ENCODE results near the gene JUP. TPM values are rescaled to one million over a fixed set of nuclear protein-coding genes. Genes with fewer than 3 reads are reported as not detected.
"Not testable (repeated sequence)": the region's sequence is repeated elsewhere in the genome, so short reads cannot be mapped to it uniquely, and the experiment has no call there.

JUP gene
- total RNA-seq (1 to 10 TPM in 1 of 2 donors, under 1 TPM in 1; 0.63 to 1.4 TPM), total RNA-seq (0.35 to 0.83 reads per million in 2 donors)

GRCh38 chr17:41786227-41787020, at the start of gene JUP:
Gene JUP (minus strand): TSS chr17:41786711. CDS start chr17:41771854, 14,857 bp downstream.
- Mint-ChIP-seq H3K27me3 (peaks cover 25% of the 10 kb centered on the region), H3K4me1 (peaks cover 16% of the 10 kb centered on the region), H3K36me3 (ENCODE audit: low read depth) (no peaks in the 10 kb centered on the region), H3K27ac (peak within 1 kb of the TSS; percentile 16), H3K4me3 (peak within 1 kb of the TSS; percentile 71)
- no peaks in the 10 kb centered on the region for H3K9me3 ChIP-seq (ENCODE audit: control insufficient read depth, low read length, poor library complexity, severe bottlenecking)
- ATAC-seq (peak; percentile 97), DNase-seq (peak; percentile 72 to 82 (median 80))

- peak within 1 kb of the TSS; percentile 89 for H3K4me3 Mint-ChIP-seq
- DNase-seq = peak; percentile 22 to 50 (median 41)
- H3K4me1 Mint-ChIP-seq = peaks cover 11% of the 10 kb centered on the region
- ATAC-seq = peak; percentile 87
- no peaks in the 10 kb centered on the region for H3K27me3 Mint-ChIP-seq
- no peaks in the 10 kb centered on the region for H3K36me3 Mint-ChIP-seq (ENCODE audit: low read depth)
- no peaks in the 10 kb centered on the region for H3K9me3 ChIP-seq (ENCODE audit: control insufficient read depth, low read length, poor library complexity, severe bottlenecking)
- H3K27ac Mint-ChIP-seq = peak within 1 kb of the TSS; percentile 47
Observed at GRCh38 chr17:41835800-41836549, 49.5 kb upstream of the JUP start, which contains the start of gene NT5C3B. Gene NT5C3B (minus strand): TSS chr17:41836232. CDS start chr17:41836193, 39 bp downstream.

- Mint-ChIP-seq H3K4me1 (peaks cover 11% of the 10 kb centered on the region), H3K27ac (peak overlapping the region; percentile 47), H3K4me3 (peak overlapping the region; percentile 89), H3K36me3 (ENCODE audit: low read depth) (no peaks in the 10 kb centered on the region), H3K27me3 (no peaks in the 10 kb centered on the region)
- ATAC-seq (peak; percentile 27), DNase-seq (no peak)
- no peaks in the 10 kb centered on the region for H3K9me3 ChIP-seq (ENCODE audit: control insufficient read depth, low read length, poor library complexity, severe bottlenecking)
Observed at GRCh38 chr17:41835214-41835799, 48.8 kb upstream of the JUP start.

- H3K27me3 Mint-ChIP-seq; DNase-seq; ATAC-seq; H3K27ac Mint-ChIP-seq; H3K9me3 ChIP-seq (ENCODE audit: control insufficient read depth, low read length, poor library complexity, severe bottlenecking); H3K4me3 Mint-ChIP-seq; H3K36me3 Mint-ChIP-seq (ENCODE audit: low read depth); H3K4me1 Mint-ChIP-seq: not testable (repeated sequence)
Observed at GRCh38 chr17:41829961-41830360, 43.5 kb upstream of the JUP start.

GRCh38 chr17:41825175-41825845, 38.8 kb upstream of the JUP start:
- Mint-ChIP-seq H3K36me3 (ENCODE audit: low read depth) (peaks cover 2% of the 10 kb centered on the region), H3K27ac (no peak overlapping the region), H3K27me3 (no peaks in the 10 kb centered on the region), H3K4me3 (no peak overlapping the region), H3K4me1 (peaks cover 3% of the 10 kb centered on the region)
- H3K9me3 ChIP-seq (ENCODE audit: control insufficient read depth, low read length, poor library complexity, severe bottlenecking) = no peaks in the 10 kb centered on the region
- ATAC-seq (no peak), DNase-seq (no peak)

GRCh38 chr17:41824086-41824485, 37.6 kb upstream of the JUP start:
- Mint-ChIP-seq H3K4me1 (peaks cover 3% of the 10 kb centered on the region), H3K27ac (no peak overlapping the region), H3K36me3 (ENCODE audit: low read depth) (no peaks in the 10 kb centered on the region), H3K27me3 (no peaks in the 10 kb centered on the region), H3K4me3 (no peak overlapping the region)
- ATAC-seq (no peak), DNase-seq (no peak)
- no peaks in the 10 kb centered on the region for H3K9me3 ChIP-seq (ENCODE audit: control insufficient read depth, low read length, poor library complexity, severe bottlenecking)

DNA sequence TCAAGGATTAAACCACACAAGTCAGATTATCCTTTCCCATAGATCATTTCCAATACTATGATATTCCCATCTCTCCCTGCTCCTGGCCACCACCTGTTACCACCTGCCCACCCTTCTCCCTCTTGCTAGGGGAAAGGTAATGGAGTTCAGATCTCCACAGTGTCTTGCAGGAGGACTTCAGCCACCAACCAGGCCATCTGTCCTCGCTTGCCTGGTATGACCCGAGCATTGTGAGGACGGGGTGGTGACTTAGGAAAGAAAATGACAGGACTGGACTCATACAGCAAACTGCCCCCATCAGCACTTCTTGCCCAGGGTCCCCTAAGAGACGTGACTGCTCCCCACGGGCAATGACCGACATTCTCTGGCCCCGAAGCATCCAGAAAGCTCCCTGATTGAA, 37.1 kb upstream of the JUP start:
- Mint-ChIP-seq H3K27ac (no peak overlapping the region), H3K27me3 (no peaks in the 10 kb centered on the region), H3K36me3 (ENCODE audit: low read depth) (no peaks in the 10 kb centered on the region), H3K4me3 (no peak overlapping the region), H3K4me1 (peaks cover 3% of the 10 kb centered on the region)
- no peaks in the 10 kb centered on the region for H3K9me3 ChIP-seq (ENCODE audit: control insufficient read depth, low read length, poor library complexity, severe bottlenecking)
- DNase-seq (no peak), ATAC-seq (no peak)

DNA sequence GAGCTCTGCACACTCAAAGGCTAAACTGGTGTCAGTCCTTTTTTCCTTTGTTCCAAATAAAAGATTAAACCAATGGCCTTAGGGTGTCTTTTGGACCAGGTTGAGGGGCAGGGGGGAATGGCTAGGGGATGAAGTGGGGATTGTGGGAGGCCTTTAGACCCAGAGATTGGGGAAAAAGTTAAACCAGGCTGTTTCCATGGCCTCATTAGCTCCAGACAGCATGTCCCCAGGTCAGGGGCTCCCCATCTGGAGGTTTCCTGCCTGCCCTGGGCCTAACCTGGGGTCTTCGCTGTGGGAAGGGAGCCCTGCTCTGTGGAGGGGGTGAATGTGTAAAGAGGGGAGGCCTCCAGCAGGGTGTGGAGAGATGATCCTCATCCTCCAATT, 36.6 kb upstream of the JUP start:
- H3K9me3 ChIP-seq (ENCODE audit: control insufficient read depth, low read length, poor library complexity, severe bottlenecking) = no peaks in the 10 kb centered on the region
- Mint-ChIP-seq H3K36me3 (ENCODE audit: low read depth) (no peaks in the 10 kb centered on the region), H3K27ac (no peak overlapping the region), H3K4me1 (peaks cover 3% of the 10 kb centered on the region), H3K4me3 (no peak overlapping the region), H3K27me3 (no peaks in the 10 kb centered on the region)
- DNase-seq (no peak), ATAC-seq (no peak)

GRCh38 chr17:41822216-41823140, 36.0 kb upstream of the JUP start:
- H3K27me3 Mint-ChIP-seq = no peaks in the 10 kb centered on the region
- no peaks in the 10 kb centered on the region for H3K36me3 Mint-ChIP-seq (ENCODE audit: low read depth)
- H3K4me1 Mint-ChIP-seq = peaks cover 3% of the 10 kb centered on the region
- DNase-seq = no peak
- H3K4me3 Mint-ChIP-seq = no peak overlapping the region
- H3K9me3 ChIP-seq (ENCODE audit: control insufficient read depth, low read length, poor library complexity, severe bottlenecking) = no peaks in the 10 kb centered on the region
- no peak for ATAC-seq
- H3K27ac Mint-ChIP-seq = no peak overlapping the region

DNA sequence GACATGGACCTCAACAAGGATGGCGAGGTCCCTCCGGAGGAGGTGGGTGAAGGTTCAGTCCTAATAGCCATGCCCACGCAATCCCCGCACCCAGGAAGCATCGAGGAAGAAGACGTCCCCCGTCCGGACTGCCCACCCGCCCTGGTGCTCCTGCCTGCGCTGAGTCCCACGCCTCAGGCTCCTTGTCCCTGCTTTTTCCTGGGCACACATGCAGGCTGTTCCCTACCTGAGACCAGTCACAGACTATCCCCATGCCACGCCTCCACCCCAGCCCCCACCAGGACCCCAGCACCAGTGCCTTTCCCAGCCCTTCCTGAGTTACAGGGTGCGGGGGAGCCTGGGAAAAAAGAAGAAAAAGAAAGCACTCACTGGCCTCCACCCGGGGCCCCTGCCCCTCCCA, 35.3 kb upstream of the JUP start:
- no peak overlapping the region for H3K27ac Mint-ChIP-seq
- DNase-seq (no peak), ATAC-seq (no peak)
- H3K4me3 Mint-ChIP-seq = no peak overlapping the region
- no peaks in the 10 kb centered on the region for H3K9me3 ChIP-seq (ENCODE audit: control insufficient read depth, low read length, poor library complexity, severe bottlenecking)
- H3K27me3 Mint-ChIP-seq = no peaks in the 10 kb centered on the region
- H3K36me3 Mint-ChIP-seq (ENCODE audit: low read depth) = no peaks in the 10 kb centered on the region
- peaks cover 3% of the 10 kb centered on the region for H3K4me1 Mint-ChIP-seq

DNA sequence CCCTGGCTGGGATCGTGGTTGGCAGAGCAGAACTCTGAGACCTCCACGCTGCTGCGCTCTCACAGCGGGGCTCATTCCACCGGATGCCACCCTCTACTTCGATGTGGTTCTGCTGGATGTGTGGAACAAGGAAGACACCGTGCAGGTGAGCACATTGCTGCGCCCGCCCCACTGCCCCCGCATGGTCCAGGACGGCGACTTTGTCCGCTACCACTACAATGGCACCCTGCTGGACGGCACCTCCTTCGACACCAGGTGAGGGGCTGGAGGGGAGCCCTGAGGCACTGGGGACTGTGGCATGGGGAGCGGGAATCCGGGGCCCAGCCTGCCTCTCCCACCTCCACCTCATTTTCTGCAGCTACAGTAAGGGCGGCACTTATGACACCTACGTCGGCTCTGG, 31.5 kb upstream of the JUP start:
- no peaks in the 10 kb centered on the region for H3K36me3 Mint-ChIP-seq (ENCODE audit: low read depth)
- DNase-seq (no peak), ATAC-seq (no peak)
- peaks cover 6% of the 10 kb centered on the region for H3K4me1 Mint-ChIP-seq
- no peaks in the 10 kb centered on the region for H3K27me3 Mint-ChIP-seq
- no peak overlapping the region for H3K27ac Mint-ChIP-seq
- H3K9me3 ChIP-seq (ENCODE audit: control insufficient read depth, low read length, poor library complexity, severe bottlenecking) = no peaks in the 10 kb centered on the region
- no peak overlapping the region for H3K4me3 Mint-ChIP-seq

DNA sequence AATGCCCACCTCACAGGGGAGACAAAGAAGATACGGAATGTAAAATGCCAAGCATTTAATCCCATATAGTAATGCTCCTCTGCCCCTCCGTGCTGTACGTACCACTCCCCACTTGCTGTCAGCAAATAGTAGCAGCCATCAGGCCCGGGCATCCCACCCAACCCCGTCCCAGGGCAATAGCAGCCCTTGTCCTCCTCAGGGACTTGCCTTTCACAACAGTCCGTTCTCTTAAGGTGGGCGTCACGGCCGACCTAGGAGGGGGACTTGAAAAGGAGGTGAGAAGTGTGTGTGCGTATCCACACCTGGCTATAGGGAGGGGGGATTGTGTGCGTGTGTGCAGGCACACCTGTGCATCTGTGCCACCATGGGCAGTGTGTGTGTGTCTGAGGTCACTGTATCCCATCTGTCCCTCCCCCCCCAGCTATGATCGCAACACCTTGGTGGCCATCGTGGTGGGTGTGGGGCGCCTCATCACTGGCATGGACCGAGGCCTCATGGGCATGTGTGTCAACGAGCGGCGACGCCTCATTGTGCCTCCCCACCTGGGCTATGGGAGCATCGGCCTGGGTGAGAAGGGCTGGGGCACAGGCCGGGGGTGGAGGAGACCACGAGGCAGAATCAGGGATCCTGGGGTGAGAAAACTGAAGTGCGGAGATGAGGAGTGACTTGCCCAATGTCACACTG, 30.3 kb upstream of the JUP start:
- Mint-ChIP-seq H3K36me3 (ENCODE audit: low read depth) (no peaks in the 10 kb centered on the region), H3K4me1 (peaks cover 7% of the 10 kb centered on the region), H3K27ac (no peak overlapping the region), H3K4me3 (no peak overlapping the region), H3K27me3 (no peaks in the 10 kb centered on the region)
- ATAC-seq = no peak
- no peaks in the 10 kb centered on the region for H3K9me3 ChIP-seq (ENCODE audit: control insufficient read depth, low read length, poor library complexity, severe bottlenecking)
- DNase-seq = no peak

All from T-helper 17 cell (primary cell).